BLaER1 (cell line): ENCODE data around the gene VWCE.

Source experiments
- H3K27ac ChIP-seq: shearing (Covaris generic); formaldehyde crosslinking; 2 replicates; pipeline ENCODE4 v1.8.1; 2022
- H3K27me3 ChIP-seq: shearing (Covaris generic); formaldehyde crosslinking; 2 replicates; pipeline ENCODE4 v1.8.1; 2022
- H3K36me3 ChIP-seq: shearing (Covaris generic); formaldehyde crosslinking; 2 replicates; pipeline ENCODE4 v1.8.1; 2022
- H3K4me1 ChIP-seq: shearing (Covaris generic); formaldehyde crosslinking; 2 replicates; pipeline ENCODE4 v1.8.1; 2022
- H3K4me2 ChIP-seq: shearing (Covaris generic); formaldehyde crosslinking; 2 replicates; pipeline ENCODE4 v1.8.1; 2022
- H3K4me3 ChIP-seq: shearing (Covaris generic); formaldehyde crosslinking; 2 replicates; pipeline ENCODE4 v1.8.1; 2022
- H3K9ac ChIP-seq: shearing (Covaris generic); formaldehyde crosslinking; 2 replicates; pipeline ENCODE4 v1.8.1; 2022
- H3K9me3 ChIP-seq: shearing (Covaris generic); formaldehyde crosslinking; 2 replicates; pipeline ENCODE4 v1.8.1; 2022
- H4K20me1 ChIP-seq: shearing (Covaris generic); formaldehyde crosslinking; 2 replicates; pipeline ENCODE4 v1.8.1; 2022
- Cebpa-rat ChIP-seq: shearing (Covaris generic); IDR thresholded peaks from 2 replicates; pipeline ENCODE4 v1.8.1; 2022

The VWCE gene

DNA sequence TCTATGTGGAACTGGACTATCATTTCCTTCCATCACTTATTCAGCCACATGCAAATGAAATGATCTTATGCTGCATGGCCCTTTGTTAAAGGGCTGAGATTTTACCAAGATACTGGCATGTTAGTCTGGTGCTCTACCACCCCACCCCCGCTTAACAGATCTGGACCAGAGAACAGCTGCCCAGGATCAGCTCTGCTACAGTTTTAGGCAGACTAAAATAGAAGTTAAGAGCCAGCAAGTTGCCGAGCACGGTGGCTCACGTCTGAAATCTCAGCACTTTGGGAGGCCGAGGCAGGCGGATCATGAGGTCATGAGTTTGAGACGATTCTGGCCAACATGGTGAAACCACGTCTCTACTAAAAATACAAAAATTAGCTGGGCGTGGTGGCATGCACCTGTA lies 33.2 kb upstream of the VWCE start:
- peaks cover 91% of the 10 kb centered on the region for H4K20me1 ChIP-seq
- H3K9ac ChIP-seq, result no peak overlapping the region
- no peak overlapping the region for H3K4me2 ChIP-seq
- peaks cover 78% of the 10 kb centered on the region for H3K36me3 ChIP-seq
- peaks cover 17% of the 10 kb centered on the region for H3K4me1 ChIP-seq
- no peak overlapping the region for H3K4me3 ChIP-seq
- no peaks in the 10 kb centered on the region for H3K27me3 ChIP-seq
- no peak for TF ChIP-seq Cebpa-rat
- H3K27ac ChIP-seq, result no peak overlapping the region
- no peaks in the 10 kb centered on the region for H3K9me3 ChIP-seq

- Histone ChIP-seq H3K4me3 (no peak overlapping the region), H3K27ac (no peak overlapping the region), H3K9me3 (no peaks in the 10 kb centered on the region), H4K20me1 (peaks cover 91% of the 10 kb centered on the region), H3K27me3 (no peaks in the 10 kb centered on the region), H3K4me1 (peaks cover 17% of the 10 kb centered on the region), H3K36me3 (peaks cover 85% of the 10 kb centered on the region), H3K4me2 (no peak overlapping the region), H3K9ac (no peak overlapping the region)
- no peak for TF ChIP-seq Cebpa-rat
Measured at GRCh38 chr11:61327669-61328071, 32.6 kb upstream of the VWCE start.

DNA sequence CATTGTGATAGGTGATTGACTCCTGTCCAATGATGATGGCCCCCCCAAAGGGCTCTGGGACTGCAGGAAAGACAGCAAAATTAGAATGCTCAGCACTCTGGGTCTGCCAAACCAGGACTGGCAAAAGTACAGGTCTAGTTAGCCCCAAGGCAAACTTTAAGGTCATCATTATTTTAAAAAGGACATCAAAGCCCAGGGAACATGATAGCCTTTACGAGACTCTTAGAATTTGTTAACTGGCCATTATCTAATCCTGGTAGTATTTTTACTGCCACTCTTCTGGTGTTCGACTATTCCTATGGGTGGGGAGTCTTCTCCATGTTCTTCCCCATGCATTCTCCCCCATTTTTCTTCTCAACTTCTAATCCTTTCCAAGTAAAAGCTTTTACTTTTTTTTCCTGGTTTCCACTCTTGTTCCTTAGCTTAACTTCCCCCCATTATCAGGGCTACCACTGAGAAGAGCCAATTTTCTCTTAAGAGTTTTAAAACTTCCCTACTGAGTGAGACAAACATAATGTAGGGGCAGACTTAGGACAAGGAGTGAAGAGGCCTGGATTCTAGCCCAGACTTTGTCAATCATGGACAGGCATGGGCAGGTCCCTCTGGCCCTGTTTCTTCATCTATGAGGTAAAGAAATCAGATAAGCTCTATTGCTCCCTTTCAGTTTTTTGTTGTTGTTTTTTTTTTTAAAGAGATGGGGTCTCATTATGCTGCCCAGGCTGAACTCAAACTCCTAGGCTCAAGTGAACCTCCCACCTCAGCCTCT lies 30.7 kb upstream of the VWCE start:
- H3K27me3 ChIP-seq, result no peaks in the 10 kb centered on the region
- H3K36me3 ChIP-seq, result peaks cover 100% of the 10 kb centered on the region
- no peak overlapping the region for H3K4me2 ChIP-seq
- peaks cover 3% of the 10 kb centered on the region for H3K4me1 ChIP-seq
- no peak overlapping the region for H3K9ac ChIP-seq
- no peak overlapping the region for H3K4me3 ChIP-seq
- TF ChIP-seq Cebpa-rat, result no peak
- H3K9me3 ChIP-seq, result no peaks in the 10 kb centered on the region
- no peak overlapping the region for H3K27ac ChIP-seq
- H4K20me1 ChIP-seq, result peaks cover 73% of the 10 kb centered on the region

GRCh38 chr11:61315260-61315659 lies 20.1 kb upstream of the VWCE start:
- Histone ChIP-seq H4K20me1 (peaks cover 19% of the 10 kb centered on the region), H3K4me3 (no peak overlapping the region), H3K4me1 (no peaks in the 10 kb centered on the region), H3K27me3 (no peaks in the 10 kb centered on the region), H3K9me3 (no peaks in the 10 kb centered on the region), H3K4me2 (no peak overlapping the region), H3K36me3 (peaks cover 98% of the 10 kb centered on the region), H3K27ac (no peak overlapping the region), H3K9ac (no peak overlapping the region)
- TF ChIP-seq Cebpa-rat, result no peak

GRCh38 chr11:61310749-61311148 lies 15.6 kb upstream of the VWCE start:
- H3K27ac ChIP-seq, result no peak overlapping the region
- no peaks in the 10 kb centered on the region for H3K9me3 ChIP-seq
- H3K4me3 ChIP-seq, result no peak overlapping the region
- no peak overlapping the region for H3K9ac ChIP-seq
- no peak for TF ChIP-seq Cebpa-rat
- no peaks in the 10 kb centered on the region for H3K4me1 ChIP-seq
- H3K27me3 ChIP-seq, result no peaks in the 10 kb centered on the region
- peaks cover 100% of the 10 kb centered on the region for H3K36me3 ChIP-seq
- H3K4me2 ChIP-seq, result no peak overlapping the region
- H4K20me1 ChIP-seq, result peaks cover 42% of the 10 kb centered on the region

GRCh38 chr11:61309739-61310138 lies 14.6 kb upstream of the VWCE start:
- Histone ChIP-seq H3K4me3 (no peak overlapping the region), H3K4me1 (no peaks in the 10 kb centered on the region), H3K27ac (no peak overlapping the region), H3K36me3 (peaks cover 100% of the 10 kb centered on the region), H3K4me2 (no peak overlapping the region), H4K20me1 (peaks cover 47% of the 10 kb centered on the region), H3K27me3 (no peaks in the 10 kb centered on the region), H3K9me3 (no peaks in the 10 kb centered on the region), H3K9ac (no peak overlapping the region)
- TF ChIP-seq Cebpa-rat, result no peak

GRCh38 chr11:61309141-61309540 lies 14.0 kb upstream of the VWCE start:
- no peaks in the 10 kb centered on the region for H3K9me3 ChIP-seq
- peaks cover 53% of the 10 kb centered on the region for H4K20me1 ChIP-seq

DNA sequence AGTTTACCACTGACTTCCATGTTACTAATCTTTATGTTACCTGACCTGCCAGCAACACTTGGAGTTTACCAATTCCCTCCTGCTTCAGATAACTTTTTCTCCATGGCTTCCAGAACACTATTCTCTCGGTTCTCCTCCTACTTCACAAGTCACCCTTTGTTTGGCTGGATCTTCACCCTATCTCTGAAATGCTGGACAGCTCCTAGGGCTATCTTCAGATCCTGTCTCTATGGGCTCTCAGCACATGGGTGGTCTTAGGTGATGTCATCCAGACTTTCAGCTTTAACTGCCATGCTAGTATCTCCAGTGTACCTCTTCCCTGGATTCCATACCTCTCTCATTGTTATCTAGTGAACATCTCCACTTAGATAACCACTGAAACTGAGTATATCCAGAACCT lies 12.2 kb upstream of the VWCE start:
- no peak for TF ChIP-seq Cebpa-rat
- no peak overlapping the region for H3K4me2 ChIP-seq
- peaks cover 5% of the 10 kb centered on the region; the same call in 1 of the 2 replicates for H3K4me1 ChIP-seq
- H3K27me3 ChIP-seq, result no peaks in the 10 kb centered on the region
- peaks cover 57% of the 10 kb centered on the region for H4K20me1 ChIP-seq
- no peak overlapping the region for H3K27ac ChIP-seq
- H3K4me3 ChIP-seq, result no peak overlapping the region
- no peaks in the 10 kb centered on the region for H3K9me3 ChIP-seq
- peaks cover 100% of the 10 kb centered on the region for H3K36me3 ChIP-seq
- no peak overlapping the region for H3K9ac ChIP-seq

More at GRCh38 chr11:61309141-61309540, 14.0 kb upstream of the VWCE start:
- Histone ChIP-seq H3K4me2 (no peak overlapping the region), H3K9ac (no peak overlapping the region), H3K27me3 (no peaks in the 10 kb centered on the region), H3K27ac (no peak overlapping the region), H3K4me3 (no peak overlapping the region), H3K36me3 (peaks cover 100% of the 10 kb centered on the region), H3K4me1 (no peaks in the 10 kb centered on the region)
- no peak for TF ChIP-seq Cebpa-rat

DNA sequence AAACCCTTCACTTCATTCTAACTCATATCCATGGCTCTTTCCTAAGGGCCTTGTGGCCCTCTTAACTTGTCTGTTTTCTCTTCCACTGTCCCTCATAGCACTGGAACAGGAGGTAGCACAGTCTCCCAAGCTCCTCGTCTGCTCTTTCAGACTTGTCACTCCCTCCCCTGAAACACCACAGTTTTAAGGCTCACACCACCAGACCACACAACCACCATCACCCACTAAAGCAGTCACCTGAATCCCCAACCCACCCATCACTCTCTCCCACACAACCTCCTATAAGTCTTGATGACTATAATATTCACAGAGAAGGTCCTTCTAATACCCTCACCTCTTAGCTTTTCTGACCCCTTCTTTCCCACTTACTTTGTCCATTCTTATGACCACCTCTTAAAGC lies 11.1 kb upstream of the VWCE start:
- Histone ChIP-seq H3K9ac (no peak overlapping the region), H3K27me3 (no peaks in the 10 kb centered on the region), H3K4me1 (peaks cover 5% of the 10 kb centered on the region; the same call in 1 of the 2 replicates), H3K36me3 (peaks cover 100% of the 10 kb centered on the region), H4K20me1 (peaks cover 57% of the 10 kb centered on the region), H3K4me3 (no peak overlapping the region), H3K27ac (no peak overlapping the region), H3K9me3 (no peaks in the 10 kb centered on the region), H3K4me2 (no peak overlapping the region)
- no peak for TF ChIP-seq Cebpa-rat

DNA sequence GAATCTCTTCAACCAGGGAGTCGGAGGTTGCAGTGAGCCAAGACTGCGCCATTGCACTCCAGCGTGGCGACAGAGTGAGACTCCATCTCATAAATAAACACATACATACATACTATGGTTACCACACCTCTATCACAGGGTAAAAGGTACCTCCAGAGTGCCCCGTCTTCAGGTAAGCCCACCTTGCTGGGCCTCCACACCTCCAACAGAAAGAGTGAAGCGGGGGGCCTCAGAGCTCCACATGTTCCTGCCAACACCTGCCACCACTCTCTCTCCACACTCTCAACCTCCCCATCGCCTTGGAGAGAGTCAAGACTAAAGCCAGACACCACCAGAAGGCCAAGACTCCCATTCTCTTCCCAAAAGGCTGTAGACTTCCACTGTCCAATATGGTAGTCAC lies 10.3 kb upstream of the VWCE start:
- no peak overlapping the region for H3K4me2 ChIP-seq
- H3K9ac ChIP-seq, result no peak overlapping the region
- peaks cover 100% of the 10 kb centered on the region for H3K36me3 ChIP-seq
- H3K4me3 ChIP-seq, result no peak overlapping the region
- no peak overlapping the region for H3K27ac ChIP-seq
- peaks cover 57% of the 10 kb centered on the region for H4K20me1 ChIP-seq
- H3K4me1 ChIP-seq, result peaks cover 5% of the 10 kb centered on the region; the same call in 1 of the 2 replicates
- H3K27me3 ChIP-seq, result no peaks in the 10 kb centered on the region
- no peaks in the 10 kb centered on the region for H3K9me3 ChIP-seq
- no peak for TF ChIP-seq Cebpa-rat
